ENCODE data around the gene UNG. TPM values are rescaled to one million over a fixed set of nuclear protein-coding genes. Genes with fewer than 3 reads are reported as not detected.

UNG gene
- total and polyA plus RNA-seq, 9 of the 15 experiments (the other 6 are each of a cell fraction or from before 2014, with no cell fraction given), result 8.4 to 59.8 (median 41.0) TPM

DNA sequence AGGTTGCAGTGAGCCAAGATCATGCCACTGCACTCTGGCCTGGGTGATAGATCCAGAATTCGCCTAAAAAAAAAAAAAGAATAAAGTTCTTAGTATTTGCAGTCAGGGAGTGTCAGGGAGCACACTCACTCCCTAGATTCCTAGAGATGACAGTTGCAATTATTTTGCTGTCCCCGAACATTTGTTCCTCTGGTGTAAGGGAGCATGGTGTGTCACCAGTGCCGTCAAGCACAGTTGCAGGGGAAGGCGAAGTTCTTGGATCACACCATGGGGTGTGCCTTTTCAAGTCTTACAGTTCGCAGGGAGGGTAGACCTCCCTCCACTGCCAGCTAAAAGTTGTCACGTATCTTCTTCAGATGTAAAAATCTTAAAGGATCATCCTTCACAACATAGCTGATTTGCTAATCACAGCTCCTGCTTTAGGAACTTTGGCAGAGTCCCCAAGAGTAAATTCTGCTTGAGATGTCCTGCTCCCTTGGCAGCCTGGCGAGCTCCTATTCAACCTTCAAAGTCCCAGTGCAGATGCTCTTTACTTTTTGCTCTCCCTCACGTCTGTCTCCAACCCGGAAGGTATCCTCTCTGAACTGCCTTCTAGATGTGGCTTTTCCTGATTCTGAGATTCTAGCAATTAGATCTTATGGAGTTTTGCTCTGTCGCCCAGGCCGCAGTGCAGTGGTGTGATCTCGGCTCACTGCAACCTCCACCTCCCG, 30.3 kb downstream of the UNG start:
- intact Hi-C loops (cut with micrococcal nuclease), result no loop called here
- Histone ChIP-seq H3K79me2 (ENCODE audit: control insufficient read depth, insufficient read depth, low read length) (no peaks in the 10 kb centered on the region), H4K20me1 (replicated peaks; ENCODE audit: control insufficient read depth, insufficient read depth, low read length) (peaks cover 6% of the 10 kb centered on the region; the same call in 1 of the 2 replicates), H3K27ac (ENCODE audit: extremely low read depth, low read depth, low read length) (no peak overlapping the region), H3K4me1 (replicated peaks in 1 of 2; ENCODE audit: control insufficient read depth in 2 of 2, insufficient read depth in 2 of 2, low read length in 2 of 2) (no peaks in the 10 kb centered on the region; a peak in 3 of 5 replicates), H3K9me3 (replicated peaks; ENCODE audit: control insufficient read depth, insufficient read depth, low read depth, low read length) (no peaks in the 10 kb centered on the region), H2AFZ (ENCODE audit: low read depth, low read length) (no peak overlapping the region), H3K9ac (ENCODE audit: insufficient read depth in 1 of 2, low read depth in 2 of 2, low read length in 2 of 2) (no peak overlapping the region), H3K36me3 (ENCODE audit: control insufficient read depth, insufficient read depth, low read length) (no peaks in the 10 kb centered on the region), H3K4me2 (ENCODE audit: insufficient read depth, low read length) (no peak overlapping the region), H3K27me3 (ENCODE audit: control insufficient read depth in 2 of 2, insufficient read depth in 2 of 2, low read length in 2 of 2) (peaks cover 23 to 57% of the 10 kb centered on the region in 2 experiments; a peak in 4 of 5 replicates), H3K4me3 (no peak overlapping the region), H3K9me1 (ENCODE audit: control insufficient read depth, insufficient read depth, low read length) (no peaks in the 10 kb centered on the region)
- FAIRE-seq (no peak), DNase-seq (ENCODE audit: extremely low read depth in 1 of 4, low spot score in 3 of 4) (no peak), ATAC-seq (no peak)
- no TSS peak for BruUV-seq (replicated peaks)
- in situ Hi-C loops (cut with MboI), result no loop called here
- ChIA-PET POLR2A (interaction anchor here (0.8 to 1.6 kb wide), 3 partner anchors 16 to 595 kb away, joined by 3 read pairs; no protein-coding TSS in a partner anchor), CTCF (ENCODE audit: low intra/inter-chr PET ratio) (no interaction called here)
- TF ChIP-seq, protein P1, sequence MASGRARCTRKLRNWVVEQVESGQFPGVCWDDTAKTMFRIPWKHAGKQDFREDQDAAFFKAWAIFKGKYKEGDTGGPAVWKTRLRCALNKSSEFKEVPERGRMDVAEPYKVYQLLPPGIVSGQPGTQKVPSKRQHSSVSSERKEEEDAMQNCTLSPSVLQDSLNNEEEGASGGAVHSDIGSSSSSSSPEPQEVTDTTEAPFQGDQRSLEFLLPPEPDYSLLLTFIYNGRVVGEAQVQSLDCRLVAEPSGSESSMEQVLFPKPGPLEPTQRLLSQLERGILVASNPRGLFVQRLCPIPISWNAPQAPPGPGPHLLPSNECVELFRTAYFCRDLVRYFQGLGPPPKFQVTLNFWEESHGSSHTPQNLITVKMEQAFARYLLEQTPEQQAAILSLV (tag; IDR thresholded peaks at IDR 0.05), result no peak
- TF ChIP-seq ZNF384 (IDR thresholded peaks at IDR 0.05; ENCODE audit: low read depth, low read length), result no peak
- WGBS (ENCODE audit: insufficient coverage, low coverage, missing lambda C conversion rate), result 9% methylated on average over 13 of the region's 13 CpGs

All from K562 (cell line).